ENCODE results near the gene AKNA. TPM values are rescaled to one million over a fixed set of nuclear protein-coding genes. Genes with fewer than 3 reads are reported as not detected.

The AKNA gene
- total RNA-seq, 1 experiment from 2014 or later: 36.2 TPM

- DNase-seq (ENCODE audit: extremely low read depth, low read depth): no peak
These were observed 30.3 kb upstream of the AKNA start for GRCh38 chr9:114418053-114418452.

- no peak for DNase-seq (ENCODE audit: extremely low read depth, low read depth)
These were observed 29.7 kb upstream of the AKNA start for GRCh38 chr9:114417511-114417910.

GRCh38 chr9:114416906-114417305, 29.1 kb upstream of the AKNA start:
- no peak for DNase-seq (ENCODE audit: extremely low read depth, low read depth)

DNA sequence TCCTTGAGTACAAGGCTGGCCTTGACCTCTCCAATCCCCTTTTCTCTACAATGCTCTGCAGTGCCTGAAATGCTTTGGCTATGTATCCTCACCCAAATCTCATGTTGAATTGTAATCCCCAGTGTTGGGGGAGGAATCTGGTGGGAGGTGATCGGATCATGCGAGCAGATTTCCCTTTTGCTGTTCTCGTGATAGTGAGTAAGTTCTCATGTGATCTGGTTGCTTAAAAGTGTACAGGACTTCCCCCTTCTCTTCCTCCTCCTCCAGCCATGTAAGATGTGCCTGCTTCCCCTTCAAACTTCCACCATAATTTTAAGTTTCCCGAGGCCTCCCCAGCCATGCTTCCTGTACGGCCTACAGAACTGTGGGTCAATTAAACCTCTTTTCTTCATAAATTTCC, 28.5 kb upstream of the AKNA start:
- no peak for DNase-seq (ENCODE audit: extremely low read depth, low read depth)

DNA sequence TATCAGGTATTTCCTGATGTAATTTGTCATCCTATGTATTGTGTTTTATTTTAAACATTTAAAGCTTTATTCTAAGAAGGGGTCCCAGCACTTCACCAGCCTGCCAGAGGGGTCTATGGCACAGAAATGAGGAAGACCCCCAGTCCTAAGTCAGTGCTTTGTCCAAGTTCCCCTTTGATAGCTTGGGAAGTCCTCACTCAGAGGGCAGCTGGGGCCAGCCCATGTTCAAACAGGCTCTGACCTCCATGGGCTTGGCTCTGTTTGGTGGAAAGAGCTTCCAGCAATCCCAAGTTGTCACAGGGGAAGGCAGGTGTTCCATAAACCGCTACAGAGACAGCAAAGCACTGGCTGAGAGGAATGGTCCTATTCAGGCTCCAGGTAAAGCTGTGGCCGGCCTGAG, 26.6 kb upstream of the AKNA start:
- DNase-seq (ENCODE audit: extremely low read depth, low read depth): no peak

GRCh38 chr9:114413861-114414301, 26.1 kb upstream of the AKNA start:
- no peak for DNase-seq (ENCODE audit: extremely low read depth, low read depth)

DNA sequence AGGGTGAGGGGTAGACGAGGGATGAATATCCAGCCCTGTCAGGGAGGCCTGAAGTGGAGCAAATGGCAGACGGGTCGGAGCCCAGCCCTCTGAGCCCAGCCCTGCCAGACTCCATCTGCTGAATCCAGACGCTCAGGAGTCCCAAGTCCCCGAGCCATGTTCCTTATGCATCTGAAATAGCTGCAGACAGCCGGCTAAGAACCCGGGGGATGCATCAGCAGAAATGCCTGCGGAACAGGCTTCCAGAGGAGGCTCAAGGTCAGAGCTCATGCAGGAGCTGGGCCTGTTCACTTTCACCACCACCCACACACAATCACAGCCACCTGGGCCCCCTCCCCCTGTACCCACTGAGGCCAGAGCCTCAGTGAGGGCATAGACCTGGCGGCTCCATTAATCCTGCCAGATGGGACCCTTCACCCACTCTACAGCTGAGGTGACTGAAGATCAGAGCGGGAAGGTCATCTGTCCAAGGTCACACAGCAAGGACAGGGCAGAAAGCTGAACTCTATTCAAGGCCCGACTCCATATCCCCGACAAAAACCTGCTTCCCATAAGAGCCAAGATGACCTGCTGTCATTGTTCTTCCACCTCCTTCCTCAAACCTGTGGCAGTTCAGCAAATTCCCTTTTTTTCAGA, 24.4 kb upstream of the AKNA start:
- DNase-seq (ENCODE audit: extremely low read depth, low read depth): no peak

DNA sequence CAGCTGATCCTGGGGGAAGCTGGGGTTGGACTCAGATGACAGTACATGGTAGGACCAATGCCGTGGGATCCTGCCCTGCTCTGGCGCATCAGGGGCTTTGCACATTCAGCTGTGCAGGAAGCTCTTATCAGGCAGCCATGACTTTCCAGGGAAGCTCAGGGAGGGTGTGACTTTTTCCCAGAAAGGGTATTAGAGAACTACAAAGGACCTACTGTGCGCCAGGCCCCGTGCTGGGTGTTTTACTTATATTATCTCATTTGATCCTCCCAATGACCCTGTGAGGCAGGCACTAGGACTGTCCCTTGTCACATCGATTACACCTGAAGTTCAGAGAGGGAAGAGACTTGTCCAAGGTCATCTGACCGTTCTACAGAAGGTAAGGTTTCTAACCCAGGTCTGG, 23.7 kb upstream of the AKNA start:
- no peak for DNase-seq (ENCODE audit: extremely low read depth, low read depth)

GRCh38 chr9:114410910-114411309, 23.1 kb upstream of the AKNA start:
- no peak for DNase-seq (ENCODE audit: extremely low read depth, low read depth)

GRCh38 chr9:114409842-114410241, 22.1 kb upstream of the AKNA start:
- no peak for DNase-seq (ENCODE audit: extremely low read depth, low read depth)

- DNase-seq (ENCODE audit: extremely low read depth, low read depth): no peak
These were observed 21.5 kb upstream of the AKNA start for GRCh38 chr9:114409103-114409780.

DNA sequence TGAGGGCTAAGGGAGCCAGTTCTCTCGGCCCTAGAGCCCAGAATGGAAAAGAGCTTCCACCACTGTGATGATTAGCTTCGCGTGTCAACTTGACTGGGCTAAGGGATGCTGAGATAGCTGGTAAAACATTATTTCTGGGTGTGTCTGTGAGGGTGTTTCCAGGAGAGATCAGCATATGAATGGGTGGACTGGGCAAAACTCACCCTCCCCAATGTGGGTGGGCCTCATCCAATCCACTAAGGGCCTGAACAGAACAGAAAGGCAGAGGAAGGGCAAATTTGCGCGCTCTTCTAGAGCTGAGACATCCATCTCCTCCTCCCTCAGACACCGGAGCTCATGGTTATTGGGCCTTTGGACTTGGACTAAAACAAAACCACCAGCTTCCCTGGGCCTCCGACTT, 20.9 kb upstream of the AKNA start:
- DNase-seq (ENCODE audit: extremely low read depth, low read depth): no peak

- no peak for DNase-seq (ENCODE audit: extremely low read depth, low read depth)
These were observed 20.1 kb upstream of the AKNA start for GRCh38 chr9:114407889-114408288.

DNA sequence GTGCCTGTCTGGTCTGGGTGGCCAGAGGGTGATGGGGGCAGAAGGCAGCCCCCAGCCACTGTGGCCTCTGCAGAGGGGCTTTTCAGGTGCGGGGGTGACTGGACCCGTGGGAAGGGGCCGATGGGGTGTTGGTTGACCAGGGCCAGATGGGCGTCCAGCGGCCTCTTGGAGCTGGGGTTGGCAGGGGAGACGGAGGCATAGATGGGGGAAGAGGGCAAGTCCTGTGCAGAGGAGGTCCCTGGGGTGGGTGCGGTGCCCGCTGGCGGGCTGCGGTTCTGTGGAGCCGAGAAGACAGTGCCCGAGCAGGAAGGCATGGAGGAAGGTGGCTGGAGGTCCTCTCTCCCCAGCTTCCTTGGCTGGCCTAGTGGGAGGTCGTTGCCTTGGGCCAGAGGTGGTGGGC, 18.7 kb upstream of the AKNA start:
- DNase-seq (ENCODE audit: extremely low read depth, low read depth): no peak

GRCh38 chr9:114405294-114406034, 17.7 kb upstream of the AKNA start:
- peak; percentile 77 for DNase-seq (ENCODE audit: extremely low read depth, low read depth)

DNA sequence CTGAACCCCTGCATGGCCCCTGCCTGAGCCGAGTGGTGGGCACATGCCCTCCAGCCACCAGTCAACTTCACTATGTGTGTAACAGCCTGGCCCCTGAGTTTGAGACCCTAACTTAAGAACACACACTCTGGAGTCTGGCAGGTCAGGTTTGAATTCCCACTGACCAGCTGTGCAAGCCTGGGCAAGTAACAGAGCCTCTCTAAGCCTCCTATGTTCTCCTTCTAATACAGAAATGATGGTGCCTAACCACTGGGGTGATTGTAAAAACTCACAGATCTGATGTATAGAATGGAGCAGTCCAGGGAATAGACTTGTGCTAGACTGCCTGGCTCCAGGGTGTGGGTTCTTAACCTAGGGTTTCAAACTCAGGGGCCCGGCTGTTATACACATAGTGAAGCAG, 16.7 kb upstream of the AKNA start:
- DNase-seq (ENCODE audit: extremely low read depth, low read depth): no peak

DNA sequence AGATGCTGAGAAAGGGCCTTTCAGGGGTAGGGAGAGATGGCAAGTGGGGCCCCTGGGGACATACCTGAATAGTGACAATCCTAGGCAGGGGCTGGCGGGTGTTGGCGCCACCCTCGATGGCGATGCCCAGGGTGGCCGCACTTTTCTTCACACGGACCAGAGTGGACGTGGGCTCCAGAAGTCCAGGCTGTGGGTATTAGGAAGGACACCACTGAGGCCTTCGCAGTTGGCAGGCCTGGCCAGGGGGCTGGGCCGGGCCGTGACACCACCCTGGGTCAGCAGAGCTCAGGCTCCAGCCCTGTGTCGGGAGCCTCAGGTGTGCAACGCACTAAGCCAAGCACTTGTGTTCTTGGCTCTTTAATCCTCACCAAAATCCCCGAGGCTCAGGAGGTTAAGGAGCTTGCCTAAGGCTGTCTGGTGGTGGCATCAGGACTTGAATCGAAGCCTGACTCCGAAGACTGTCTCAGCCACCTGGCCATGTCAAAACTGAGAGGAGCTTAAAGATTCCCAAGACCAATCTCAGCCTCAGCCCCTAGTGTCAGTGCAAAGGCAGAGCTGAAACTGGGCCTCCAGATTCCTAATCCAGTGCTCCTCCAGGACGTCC, 15.5 kb upstream of the AKNA start:
- DNase-seq (ENCODE audit: extremely low read depth, low read depth): no peak

- DNase-seq (ENCODE audit: extremely low read depth, low read depth): no peak
These were observed 13.6 kb upstream of the AKNA start for GRCh38 chr9:114401344-114401743.

DNA sequence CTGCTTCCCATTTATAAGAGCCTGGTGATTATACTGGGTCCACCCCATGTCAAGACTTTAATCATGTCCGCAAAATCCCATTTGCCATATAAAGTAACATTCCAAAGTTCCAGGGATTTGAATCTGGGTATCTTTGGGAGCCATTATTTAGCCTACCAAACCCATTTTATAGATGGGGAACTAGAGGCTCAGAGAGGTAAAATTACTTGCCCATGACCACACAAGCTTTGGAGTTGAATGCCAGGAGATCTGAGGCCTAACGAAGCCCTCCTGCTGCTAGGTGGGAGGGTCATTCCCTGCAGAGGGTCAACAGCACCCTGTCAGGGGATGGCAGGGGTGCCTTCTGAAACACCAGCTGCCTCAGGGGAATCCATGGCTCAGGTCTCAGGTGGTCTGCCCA, 13.0 kb upstream of the AKNA start:
- no peak for DNase-seq (ENCODE audit: extremely low read depth, low read depth)

GRCh38 chr9:114400219-114400618, 12.4 kb upstream of the AKNA start:
- DNase-seq (ENCODE audit: extremely low read depth, low read depth): no peak

DNA sequence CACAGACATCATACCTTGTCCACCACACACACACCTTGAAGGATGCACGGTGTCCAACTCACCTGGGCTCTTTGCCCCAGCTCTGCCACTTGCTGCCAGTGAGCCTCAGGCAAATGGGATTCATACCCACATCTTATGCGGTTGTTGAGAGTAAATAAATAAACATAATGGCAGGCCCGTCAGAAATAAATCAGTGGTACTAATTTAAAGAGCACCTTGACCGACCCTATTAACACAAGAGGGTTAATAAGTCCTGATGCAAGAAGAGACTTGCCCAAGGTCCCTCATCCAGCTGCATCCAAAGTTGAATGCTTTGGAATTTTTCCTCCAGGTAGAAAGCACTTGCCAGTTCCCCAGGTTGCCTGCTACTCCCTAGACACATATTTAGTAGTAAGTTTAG, 11.6 kb upstream of the AKNA start:
- DNase-seq (ENCODE audit: extremely low read depth, low read depth): no peak
